SIG-M5 (cell line): ENCODE data around the gene PSME1.

Source experiments
- DNase-seq: peaks from one replicate; lab custom pipeline; 2025; lab: John Stamatoyannopoulos, UW

Gene PSME1

GRCh38 chr14:24135834-24136683 is at the start of gene PSME1:
PSME1 (plus strand) TSS chr14:24136194; CDS start chr14:24136263, 69 bp downstream.
- no peak for DNase-seq

GRCh38 chr14:24087004-24087403 is 49.0 kb upstream of the PSME1 start:
- DNase-seq: no peak

DNA sequence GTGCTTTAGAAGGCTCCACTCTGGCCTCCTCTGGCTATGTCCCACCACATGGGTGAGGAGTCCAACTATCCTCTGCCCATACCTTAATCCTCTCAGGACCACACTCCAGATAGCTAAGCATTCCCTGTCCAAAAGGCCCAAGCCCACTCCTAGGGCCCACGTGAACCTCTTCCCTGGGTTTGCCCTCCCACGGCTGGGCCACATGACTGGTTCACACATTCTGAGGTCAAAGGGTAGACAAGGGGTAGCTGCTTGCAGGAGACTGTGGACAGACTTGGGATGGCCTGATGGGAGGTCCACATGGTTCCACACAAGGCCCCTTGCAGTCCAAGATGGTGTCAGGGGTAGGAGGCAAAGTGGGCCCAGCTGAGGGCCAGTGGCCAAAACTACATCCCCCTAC is 47.9 kb upstream of the PSME1 start:
- no peak for DNase-seq

DNA sequence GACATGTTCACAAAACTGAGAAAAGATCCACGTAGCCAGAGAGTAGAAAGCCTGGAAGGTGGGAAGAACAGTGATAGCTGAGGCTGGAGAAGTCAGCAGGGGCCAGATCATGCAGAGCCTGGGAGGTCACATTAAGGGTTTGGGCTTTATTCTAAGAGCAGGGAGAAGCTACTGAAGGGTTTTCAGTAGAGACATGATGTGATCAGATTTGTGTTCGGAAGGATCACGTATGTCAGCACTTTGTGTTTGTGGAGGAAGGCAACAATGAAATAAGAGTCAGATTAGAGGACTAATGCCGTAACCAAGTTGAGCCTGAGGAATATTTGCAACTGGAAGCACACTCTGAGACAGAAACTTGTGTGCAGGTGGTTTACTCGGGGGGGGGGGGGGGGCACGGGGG is 46.1 kb upstream of the PSME1 start:
- no peak for DNase-seq

- DNase-seq: no peak
These were observed 43.9 kb upstream of the PSME1 start for GRCh38 chr14:24092110-24092504.

DNA sequence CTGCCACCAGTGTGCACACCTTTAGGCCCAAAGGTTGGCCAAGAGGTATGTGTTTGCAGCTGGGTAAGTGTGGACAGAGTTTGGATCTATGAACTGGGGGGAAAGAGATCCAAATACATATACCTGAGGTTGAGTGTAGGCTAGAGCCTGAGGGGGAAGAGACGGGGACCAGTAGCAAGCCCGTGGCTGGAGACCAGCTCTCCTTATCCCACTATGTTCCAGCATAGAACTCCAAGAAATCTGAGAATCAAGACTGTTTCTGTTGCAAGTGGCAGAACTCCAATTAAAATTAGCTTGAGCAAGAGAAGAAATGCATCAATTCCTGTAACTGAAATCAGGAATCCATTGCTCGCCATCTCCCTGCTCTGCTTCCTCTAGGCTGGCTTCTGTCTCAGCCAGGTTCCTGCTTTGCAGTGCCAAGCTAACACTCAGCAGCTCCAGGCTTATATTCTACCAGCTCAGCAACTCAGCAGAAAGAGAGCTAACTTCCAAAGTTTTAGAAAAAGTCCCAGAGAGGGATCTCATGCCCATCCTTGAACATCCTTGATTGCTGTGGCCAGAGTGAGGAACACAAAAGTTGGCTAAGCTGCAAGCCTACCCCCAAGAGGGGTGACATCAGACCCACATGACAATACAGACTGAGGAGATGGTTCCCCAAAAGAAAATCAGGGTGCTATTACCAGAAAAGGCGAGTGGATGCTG is 43.3 kb upstream of the PSME1 start:
- DNase-seq: no peak

DNA sequence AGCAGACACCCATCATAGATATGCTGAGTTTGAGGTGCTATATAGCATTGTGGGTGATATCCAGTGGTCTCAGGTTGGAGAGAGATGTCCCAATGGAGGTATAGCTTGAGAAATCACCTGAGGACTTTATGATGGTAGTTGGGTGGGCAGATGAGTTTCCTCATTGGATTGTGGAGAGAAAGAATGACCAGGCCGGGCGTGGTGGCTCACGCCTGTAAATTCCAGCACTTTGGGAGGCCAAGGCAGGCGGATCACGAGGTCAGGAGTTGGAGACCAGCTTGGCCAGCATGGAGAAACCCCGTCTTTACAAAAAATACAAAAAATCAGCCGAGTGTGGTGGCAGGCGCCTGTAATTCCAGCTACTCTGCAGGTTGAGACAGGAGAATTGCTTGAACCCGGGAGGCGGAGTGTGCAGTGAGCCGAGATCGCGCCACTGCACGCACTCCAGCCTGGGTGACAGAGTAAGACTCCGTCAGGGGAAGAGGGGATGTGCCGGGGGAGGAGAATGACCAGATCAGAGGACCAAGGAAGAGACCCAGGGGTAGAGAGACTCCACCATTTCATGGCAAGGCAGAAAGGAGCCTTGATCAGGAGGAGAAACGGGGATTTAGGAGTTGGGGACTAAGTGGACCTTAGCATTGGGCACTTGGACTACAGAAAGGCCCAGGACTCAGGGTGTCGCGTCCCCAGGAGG is 42.6 kb upstream of the PSME1 start:
- no peak for DNase-seq

DNA sequence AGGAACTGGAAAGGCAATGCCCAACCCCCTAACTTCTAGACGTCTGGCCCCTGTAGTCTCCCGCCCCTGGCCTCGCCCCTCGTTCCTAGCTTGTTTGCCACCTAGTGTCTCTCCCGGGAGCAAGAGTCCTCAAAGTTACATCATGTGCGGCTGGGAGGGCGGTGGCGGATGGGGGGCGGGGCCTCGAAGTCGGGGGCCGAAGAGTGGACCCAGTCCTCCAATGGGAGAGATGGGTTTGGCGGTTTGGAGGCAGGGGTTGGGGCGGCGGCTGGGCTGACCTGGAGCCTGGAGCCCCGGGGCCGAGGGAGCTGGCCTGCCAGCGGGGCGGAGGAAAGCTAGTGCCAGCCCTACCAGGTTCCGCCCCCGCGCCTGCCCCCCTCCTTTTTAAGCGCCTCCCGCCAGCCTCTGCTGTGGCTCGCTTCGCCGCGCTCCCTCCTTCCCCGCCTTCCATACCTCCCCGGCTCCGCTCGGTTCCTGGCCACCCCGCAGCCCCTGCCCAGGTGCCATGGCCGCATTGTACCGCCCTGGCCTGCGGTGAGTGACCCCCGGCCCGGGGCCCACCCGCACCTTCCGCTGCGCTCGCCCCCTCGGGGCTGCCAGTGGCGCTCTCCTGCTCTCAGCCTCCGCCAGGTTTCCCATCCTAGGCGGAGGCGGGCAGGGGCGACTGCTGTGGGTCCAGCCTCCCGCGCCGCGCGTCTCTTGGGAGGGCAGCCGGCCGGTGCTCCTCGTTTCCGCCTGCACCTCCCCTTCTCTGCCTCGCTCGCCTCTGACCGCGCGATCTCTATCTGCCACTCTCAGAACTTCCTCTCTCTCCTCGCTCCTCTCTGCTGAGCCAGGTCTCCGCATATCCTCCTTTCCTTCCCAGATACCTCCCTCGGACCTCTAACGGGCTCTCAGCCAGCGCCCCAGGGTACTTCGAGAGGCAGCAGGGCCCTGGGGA is 41.8 kb upstream of the PSME1 start, which contains the start of gene PCK2:
PCK2 (plus strand) TSS at position 411 of the 940 bp plus-strand sequence; CDS start at position 506, 95 bp downstream.
- peak; percentile 76 for DNase-seq

DNA sequence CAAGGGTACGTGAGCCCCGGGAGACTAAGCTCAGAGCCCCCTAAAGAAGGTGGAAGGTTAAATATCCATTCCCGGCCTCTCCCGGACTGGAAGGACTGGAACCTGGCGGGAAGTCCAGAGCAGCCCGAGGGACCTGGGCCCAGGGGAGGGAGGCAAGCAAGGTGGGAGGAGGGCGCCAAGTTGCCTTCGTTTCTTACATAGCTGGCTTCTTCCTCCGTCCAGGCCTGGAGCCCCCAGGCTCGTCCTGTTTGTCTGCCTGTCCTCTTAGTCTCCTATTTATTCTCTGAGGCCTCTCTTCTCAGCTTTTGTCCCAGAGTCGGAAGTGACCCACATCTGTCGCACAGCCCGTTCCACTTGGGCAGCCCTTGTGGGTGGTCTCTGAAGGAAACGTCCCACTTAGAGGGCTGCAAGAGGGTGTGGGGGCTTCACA is 41.1 kb upstream of the PSME1 start:
- no peak for DNase-seq

DNA sequence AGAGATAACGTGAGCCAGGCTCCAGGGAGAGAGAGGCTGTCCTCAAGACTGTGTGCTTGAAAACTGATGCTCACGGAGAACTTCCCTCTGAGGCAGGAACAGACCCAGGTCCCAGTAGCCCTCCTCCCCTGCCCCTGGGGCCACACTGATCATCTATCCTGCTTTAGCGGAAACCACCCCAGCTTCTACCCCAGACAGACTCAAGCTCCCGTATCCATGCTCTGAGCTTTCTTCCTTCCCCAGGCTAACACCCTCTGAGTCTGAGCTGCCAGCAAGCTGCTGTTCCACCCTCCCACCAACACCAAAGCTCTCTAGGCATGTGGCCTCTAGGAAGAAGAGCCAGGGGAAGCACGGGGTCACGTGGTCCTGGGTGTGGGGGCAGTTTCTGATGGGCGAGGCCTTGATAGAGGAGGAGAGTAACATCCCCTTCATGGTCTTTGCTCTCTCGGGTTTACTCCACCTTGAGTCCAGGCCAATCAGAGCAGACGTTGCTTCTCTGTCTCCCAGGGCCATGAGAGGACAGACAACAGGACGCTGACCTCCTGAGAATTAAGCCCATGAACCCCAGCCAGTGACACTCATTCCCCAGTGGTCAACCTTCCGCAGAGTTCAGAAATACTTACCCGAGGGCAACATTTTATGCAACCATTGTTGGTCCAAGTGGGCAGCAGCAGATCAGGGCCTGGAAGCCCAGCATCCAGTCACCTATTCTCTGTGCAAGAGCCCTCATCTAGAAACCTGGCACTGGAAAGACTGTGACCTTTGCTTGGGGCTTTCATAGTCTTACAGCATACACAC is 40.5 kb upstream of the PSME1 start:
- peak; percentile 5 for DNase-seq

GRCh38 chr14:24096545-24097181 is 39.3 kb upstream of the PSME1 start:
- no peak for DNase-seq

DNA sequence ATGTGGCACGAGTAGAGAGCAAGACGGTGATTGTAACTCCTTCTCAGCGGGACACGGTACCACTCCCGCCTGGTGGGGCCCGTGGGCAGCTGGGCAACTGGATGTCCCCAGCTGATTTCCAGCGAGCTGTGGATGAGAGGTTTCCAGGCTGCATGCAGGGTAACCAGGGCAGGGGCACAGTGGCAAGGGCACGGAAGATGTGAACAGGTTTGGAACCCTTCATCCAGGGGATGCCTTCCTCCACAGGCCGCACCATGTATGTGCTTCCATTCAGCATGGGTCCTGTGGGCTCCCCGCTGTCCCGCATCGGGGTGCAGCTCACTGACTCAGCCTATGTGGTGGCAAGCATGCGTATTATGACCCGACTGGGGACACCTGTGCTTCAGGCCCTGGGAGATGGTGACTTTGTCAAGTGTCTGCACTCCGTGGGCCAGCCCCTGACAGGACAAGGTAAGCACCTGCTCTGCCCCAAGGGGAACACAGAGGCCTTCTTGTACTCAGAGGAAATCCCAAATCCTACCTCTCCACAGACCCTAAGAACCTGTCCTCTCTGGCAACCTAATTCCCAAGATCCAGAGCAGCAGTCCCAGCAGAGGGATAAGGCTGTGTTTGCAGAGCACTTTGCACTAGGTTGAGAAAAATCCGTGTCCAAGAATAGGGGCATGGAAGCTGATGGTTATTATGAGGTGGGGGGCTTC is 37.6 kb upstream of the PSME1 start:
- no peak for DNase-seq

DNA sequence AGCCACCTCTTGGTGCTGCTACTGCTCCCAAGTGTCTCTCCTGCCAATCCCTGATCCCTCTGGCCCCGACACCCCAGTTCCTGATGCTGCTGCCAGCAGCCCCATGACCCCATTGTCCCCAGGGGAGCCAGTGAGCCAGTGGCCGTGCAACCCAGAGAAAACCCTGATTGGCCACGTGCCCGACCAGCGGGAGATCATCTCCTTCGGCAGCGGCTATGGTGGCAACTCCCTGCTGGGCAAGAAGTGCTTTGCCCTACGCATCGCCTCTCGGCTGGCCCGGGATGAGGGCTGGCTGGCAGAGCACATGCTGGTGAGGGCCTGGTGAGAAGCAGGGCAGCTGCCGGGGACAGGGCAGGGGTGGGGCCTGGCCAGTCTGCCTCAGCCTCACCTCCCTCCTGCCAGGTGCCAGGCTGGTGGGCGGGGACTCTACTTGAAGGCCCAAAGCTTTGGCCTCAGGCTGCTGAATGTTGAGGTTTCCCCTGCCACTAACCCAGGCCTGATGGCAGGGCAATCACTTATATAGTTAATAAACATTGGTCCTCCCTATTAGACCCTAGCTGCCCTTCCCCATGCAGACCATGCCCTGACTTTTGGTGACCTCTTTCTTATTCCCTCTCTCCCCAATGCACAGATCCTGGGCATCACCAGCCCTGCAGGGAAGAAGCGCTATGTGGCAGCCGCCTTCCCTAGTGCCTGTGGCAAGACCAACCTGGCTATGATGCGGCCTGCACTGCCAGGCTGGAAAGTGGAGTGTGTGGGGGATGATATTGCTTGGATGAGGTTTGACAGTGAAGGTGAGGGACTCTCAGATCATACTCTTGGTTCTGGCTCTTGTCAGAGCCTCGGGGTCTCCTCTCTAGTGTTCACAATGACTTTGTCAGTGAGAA is 36.8 kb upstream of the PSME1 start:
- no peak for DNase-seq

DNA sequence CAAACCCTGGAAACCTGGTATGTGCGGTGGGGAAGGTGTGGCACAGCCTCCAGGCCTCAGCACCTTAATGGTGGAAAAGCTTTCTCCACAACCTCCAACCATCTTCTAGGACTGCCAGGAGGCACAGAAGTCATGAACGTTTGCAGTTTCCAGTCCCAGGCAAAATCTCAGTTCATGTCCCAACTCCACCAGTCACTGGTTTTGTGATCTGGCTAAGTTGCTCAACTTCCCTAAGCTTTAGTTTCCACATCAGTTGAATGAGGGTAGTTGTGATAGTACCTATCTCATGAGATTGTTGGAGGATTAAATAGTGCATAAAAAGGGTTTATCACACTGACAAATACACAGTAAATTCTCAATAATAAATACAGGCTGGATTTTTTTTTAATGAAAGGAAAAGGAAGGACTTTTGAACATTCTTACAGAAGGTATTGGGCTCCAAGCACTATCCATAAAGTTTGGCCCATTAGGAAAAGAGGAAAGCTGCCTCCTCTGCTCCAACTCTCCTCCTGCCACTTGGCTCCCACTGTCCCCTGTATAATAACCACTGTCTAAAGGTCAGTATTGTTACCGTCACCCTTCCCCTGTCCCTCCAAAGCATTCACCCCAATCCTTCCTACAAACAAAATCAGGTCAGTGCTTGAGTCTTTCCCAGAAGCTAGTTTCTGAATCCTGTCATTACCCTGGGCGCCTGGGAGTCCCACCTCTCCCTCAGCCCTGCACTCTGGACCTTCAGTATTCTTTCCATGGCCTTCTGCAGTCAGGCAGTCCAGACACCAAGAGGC is 35.6 kb upstream of the PSME1 start:
- no peak for DNase-seq

DNA sequence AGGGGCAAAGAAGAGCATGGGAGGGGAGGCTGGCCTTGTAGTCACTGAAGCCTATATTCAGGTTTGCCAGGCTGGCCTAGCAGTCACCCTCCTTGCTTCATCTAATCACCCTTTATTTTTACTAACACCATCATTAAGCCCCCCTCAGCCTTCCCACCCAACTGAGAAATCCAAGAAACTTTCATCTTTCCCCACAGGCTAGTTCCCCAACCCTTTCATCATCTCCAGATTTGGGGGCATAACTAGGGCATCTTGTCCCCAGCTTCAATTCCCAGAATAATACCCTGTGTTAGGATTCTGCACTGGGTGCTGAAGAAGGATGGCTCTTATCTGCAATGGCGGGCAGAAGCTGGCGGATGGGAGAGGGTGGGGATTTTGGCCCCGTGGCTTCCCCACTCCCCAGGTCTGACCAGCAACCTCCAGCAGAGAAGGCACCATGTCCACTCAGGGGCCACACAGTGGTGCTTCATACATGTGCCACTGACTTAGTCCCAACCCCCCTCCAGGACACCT is 35.0 kb upstream of the PSME1 start:
- DNase-seq: no peak

DNA sequence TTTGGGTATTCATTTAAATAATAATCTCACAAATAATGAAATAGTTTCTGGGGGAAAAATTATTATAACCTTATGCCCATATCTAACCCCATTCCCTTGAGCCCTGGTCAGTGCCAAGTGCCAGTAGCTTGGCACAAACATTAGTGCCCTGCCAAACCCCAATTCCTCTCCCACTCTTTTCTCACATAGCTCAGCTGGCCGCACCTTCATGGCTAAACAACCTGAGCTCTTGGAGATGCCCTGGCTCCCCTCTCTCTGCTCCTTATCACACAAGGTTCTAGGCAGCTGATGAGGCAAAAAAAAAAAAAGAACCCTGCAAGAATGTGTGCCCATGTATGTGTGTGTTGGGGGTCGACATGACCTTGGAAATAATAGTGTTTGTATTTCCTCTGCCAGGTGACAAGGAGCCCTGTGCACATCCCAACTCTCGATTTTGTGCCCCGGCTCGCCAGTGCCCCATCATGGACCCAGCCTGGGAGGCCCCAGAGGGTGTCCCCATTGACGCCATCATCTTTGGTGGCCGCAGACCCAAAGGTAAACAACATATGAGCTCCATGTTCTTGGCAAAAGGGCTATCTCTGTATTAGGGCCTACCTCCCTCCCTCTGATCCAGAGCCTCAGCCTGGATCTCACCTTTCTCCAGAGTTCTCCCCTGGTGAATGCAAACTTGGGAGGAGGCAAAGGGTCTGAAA is 33.5 kb upstream of the PSME1 start:
- DNase-seq: no peak

GRCh38 chr14:24103451-24103850 is 32.5 kb upstream of the PSME1 start:
- DNase-seq: no peak
